Measurements from ENCODE around the gene ZNF180. TPM values are rescaled to one million over a fixed set of nuclear protein-coding genes. Genes with fewer than 3 reads are reported as not detected.
"Not testable (repeated sequence)": the region's sequence is repeated elsewhere in the genome, so short reads cannot be mapped to it uniquely, and the experiment has no call there.

The ZNF180 gene
- total and polyA plus RNA-seq, 4 experiments from 2014 or later: 5.2 to 18.0 (median 13.9) TPM

GRCh38 chr19:44498988-44499387, 1.3 kb downstream of the ZNF180 start:
- Mint-ChIP-seq H3K36me3 (peaks cover 64 to 70% of the 10 kb centered on the region in 2 donors), H3K27me3 (peaks cover 0 to 4% of the 10 kb centered on the region in 2 donors), H3K9me3 (peaks cover 9 to 88% (median 62%) of the 10 kb centered on the region in 8 donors), H3K4me1 (peaks cover 16 to 46% (median 34%) of the 10 kb centered on the region in 4 donors), H3K4me3 (peak overlapping the region; percentile 94 to 97 (median 96)), H3K27ac (peak overlapping the region in 2 of 7 donors; percentile 42 to 86)
- Histone ChIP-seq H3K27me3 (ENCODE audit: insufficient read depth, low read length) (no peaks in the 10 kb centered on the region), H3K9me3 (ENCODE audit: control insufficient read depth in 1 of 2, low read length in 2 of 2) (peaks cover 5 to 39% of the 10 kb centered on the region in 2 donors), H3K4me1 (ENCODE audit: insufficient read depth, low read length) (peaks cover 25% of the 10 kb centered on the region), H3K36me3 (ENCODE audit: insufficient read depth, low read length) (peaks cover 23% of the 10 kb centered on the region), H3K4me3 (ENCODE audit: low read length in 2 of 2) (peak overlapping the region; percentile 17 to 89), H3K27ac (ENCODE audit: low read depth, low read length) (no peak overlapping the region)
- intact Hi-C loops (cut with micrococcal nuclease): no loop called here
- ChIA-PET CTCF (ENCODE audit: partially characterized antibody) (interaction anchor here (1.4 kb wide), 1 partner anchor 830 kb away, joined by 3 read pairs; no protein-coding TSS in a partner anchor), POLR2A (ENCODE audit: partially characterized antibody) (interaction anchor here (1.0 kb wide), 1 partner anchor 334 kb away, joined by 3 read pairs; the partner anchor contains the start of gene ZNF226)
- no peak for DNase-seq

- Histone ChIP-seq H3K36me3 (ENCODE audit: insufficient read depth, low read length) (peaks cover 43% of the 10 kb centered on the region), H3K9me3 (ENCODE audit: control insufficient read depth in 1 of 2, low read length in 2 of 2) (peaks cover 13 to 61% of the 10 kb centered on the region in 2 donors), H3K4me1 (ENCODE audit: insufficient read depth, low read length) (peaks cover 25% of the 10 kb centered on the region), H3K27me3 (ENCODE audit: insufficient read depth, low read length) (no peaks in the 10 kb centered on the region), H3K27ac (ENCODE audit: low read depth, low read length) (no peak overlapping the region), H3K4me3 (ENCODE audit: low read length in 2 of 2) (no peak overlapping the region)
- peak overlapping the region in 3 of 8 donors; percentile 29 to 53 (median 40) for H3K4me3 Mint-ChIP-seq
- no peak for DNase-seq
- H3K4me1 Mint-ChIP-seq: peaks cover 16 to 52% (median 34%) of the 10 kb centered on the region in 4 donors
- peak overlapping the region in 1 of 7 donors; percentile 57 for H3K27ac Mint-ChIP-seq
- H3K36me3 Mint-ChIP-seq: peaks cover 84 to 89% of the 10 kb centered on the region in 2 donors
- intact Hi-C loops (cut with micrococcal nuclease): no loop called here
- H3K27me3 Mint-ChIP-seq: no peaks in the 10 kb centered on the region
- peaks cover 11 to 94% (median 73%) of the 10 kb centered on the region in 8 donors for H3K9me3 Mint-ChIP-seq
- ChIA-PET CTCF (ENCODE audit: partially characterized antibody) (no interaction called here), POLR2A (ENCODE audit: partially characterized antibody) (no interaction called here)
Measured at GRCh38 chr19:44496711-44497110, 3.6 kb downstream of the ZNF180 start.

GRCh38 chr19:44476559-44477408, 23.5 kb downstream of the ZNF180 start:
- Mint-ChIP-seq H3K4me3 (peak overlapping the region in 3 of 8 donors; percentile 5 to 34 (median 18)), H3K4me1 (no peaks in the 10 kb centered on the region)
- DNase-seq: peak in 3 of 5 donors; percentile 12 to 18 (median 16)

GRCh38 chr19:44468730-44469129, 31.6 kb downstream of the ZNF180 start:
- intact Hi-C loops (cut with micrococcal nuclease); H3K27me3 ChIP-seq (ENCODE audit: insufficient read depth, low read length); H3K27ac ChIP-seq (ENCODE audit: low read depth, low read length); CTCF ChIA-PET (ENCODE audit: partially characterized antibody); H3K27me3 Mint-ChIP-seq; H3K27ac Mint-ChIP-seq; DNase-seq; H3K36me3 ChIP-seq (ENCODE audit: insufficient read depth, low read length); H3K4me3 ChIP-seq (ENCODE audit: low read length in 2 of 2); POLR2A ChIA-PET (ENCODE audit: partially characterized antibody); H3K4me1 Mint-ChIP-seq; H3K4me1 ChIP-seq (ENCODE audit: insufficient read depth, low read length): not testable (repeated sequence)
- H3K9me3 ChIP-seq (ENCODE audit: control insufficient read depth in 1 of 2, low read length in 2 of 2): peaks cover 0 to 59% of the 10 kb centered on the region in 2 donors
- Mint-ChIP-seq H3K36me3 (peaks cover 26 to 54% of the 10 kb centered on the region in 2 donors), H3K9me3 (peaks cover 3 to 100% (median 95%) of the 10 kb centered on the region in 8 donors), H3K4me3 (peak overlapping the region in 2 of 8 donors; percentile 6 to 47)

More at GRCh38 chr19:44476559-44477408, 23.5 kb downstream of the ZNF180 start:
- H3K4me3 ChIP-seq (ENCODE audit: low read length in 2 of 2): peak overlapping the region in 1 of 2 donors; percentile 1
- no peak overlapping the region for H3K27ac ChIP-seq (ENCODE audit: low read depth, low read length)
- no peaks in the 10 kb centered on the region for H3K4me1 ChIP-seq (ENCODE audit: insufficient read depth, low read length)
- intact Hi-C loops (cut with micrococcal nuclease): no loop called here
- peak overlapping the region in 2 of 7 donors; percentile 35 to 73 for H3K27ac Mint-ChIP-seq
- peaks cover 46% of the 10 kb centered on the region for H3K36me3 ChIP-seq (ENCODE audit: insufficient read depth, low read length)
- H3K27me3 ChIP-seq (ENCODE audit: insufficient read depth, low read length): no peaks in the 10 kb centered on the region
- ChIA-PET POLR2A (ENCODE audit: partially characterized antibody) (no interaction called here), CTCF (ENCODE audit: partially characterized antibody) (no interaction called here)
- peaks cover 80 to 83% of the 10 kb centered on the region in 2 donors for H3K36me3 Mint-ChIP-seq
- peaks cover 40 to 95% of the 10 kb centered on the region in 2 donors for H3K9me3 ChIP-seq (ENCODE audit: control insufficient read depth in 1 of 2, low read length in 2 of 2)
- H3K27me3 Mint-ChIP-seq: no peaks in the 10 kb centered on the region
- H3K9me3 Mint-ChIP-seq: peaks cover 0 to 100% (median 96%) of the 10 kb centered on the region in 8 donors

- H3K27me3 Mint-ChIP-seq; CTCF ChIA-PET (ENCODE audit: partially characterized antibody); H3K27me3 ChIP-seq (ENCODE audit: insufficient read depth, low read length); POLR2A ChIA-PET (ENCODE audit: partially characterized antibody); H3K27ac ChIP-seq (ENCODE audit: low read depth, low read length); H3K4me1 ChIP-seq (ENCODE audit: insufficient read depth, low read length); H3K27ac Mint-ChIP-seq; DNase-seq; H3K4me3 ChIP-seq (ENCODE audit: low read length in 2 of 2); H3K36me3 ChIP-seq (ENCODE audit: insufficient read depth, low read length); H3K4me1 Mint-ChIP-seq; intact Hi-C loops (cut with micrococcal nuclease): not testable (repeated sequence)
- H3K36me3 Mint-ChIP-seq: peaks cover 3 to 28% of the 10 kb centered on the region in 2 donors
- peak overlapping the region in 1 of 8 donors; percentile 4 for H3K4me3 Mint-ChIP-seq
- peaks cover 0 to 24% of the 10 kb centered on the region in 2 donors for H3K9me3 ChIP-seq (ENCODE audit: control insufficient read depth in 1 of 2, low read length in 2 of 2)
- H3K9me3 Mint-ChIP-seq: peaks cover 4 to 71% (median 62%) of the 10 kb centered on the region in 8 donors
Measured at GRCh38 chr19:44462600-44463286, 37.6 kb downstream of the ZNF180 start.

GRCh38 chr19:44456016-44456415, 44.3 kb downstream of the ZNF180 start:
- H3K27ac ChIP-seq (ENCODE audit: low read depth, low read length); H3K27ac Mint-ChIP-seq; POLR2A ChIA-PET (ENCODE audit: partially characterized antibody); H3K36me3 ChIP-seq (ENCODE audit: insufficient read depth, low read length); DNase-seq; H3K4me1 Mint-ChIP-seq; H3K27me3 ChIP-seq (ENCODE audit: insufficient read depth, low read length); H3K4me3 ChIP-seq (ENCODE audit: low read length in 2 of 2); H3K4me3 Mint-ChIP-seq; H3K4me1 ChIP-seq (ENCODE audit: insufficient read depth, low read length); CTCF ChIA-PET (ENCODE audit: partially characterized antibody); H3K27me3 Mint-ChIP-seq; intact Hi-C loops (cut with micrococcal nuclease): not testable (repeated sequence)
- H3K9me3 Mint-ChIP-seq: peaks cover 0 to 56% (median 39%) of the 10 kb centered on the region in 8 donors
- H3K36me3 Mint-ChIP-seq: peaks cover 23 to 32% of the 10 kb centered on the region in 2 donors
- peaks cover 0 to 17% of the 10 kb centered on the region in 2 donors for H3K9me3 ChIP-seq (ENCODE audit: control insufficient read depth in 1 of 2, low read length in 2 of 2)

GRCh38 chr19:44455100-44455499, 45.2 kb downstream of the ZNF180 start:
- Mint-ChIP-seq H3K36me3 (peaks cover 26 to 34% of the 10 kb centered on the region in 2 donors), H3K4me3 (no peak overlapping the region), H3K4me1 (no peaks in the 10 kb centered on the region), H3K27ac (peak overlapping the region in 1 of 7 donors; percentile 30), H3K27me3 (peaks cover 0 to 6% of the 10 kb centered on the region in 2 donors), H3K9me3 (peaks cover 3 to 62% (median 45%) of the 10 kb centered on the region in 8 donors)
- no peak overlapping the region for H3K27ac ChIP-seq (ENCODE audit: low read depth, low read length)
- intact Hi-C loops (cut with micrococcal nuclease): no loop called here
- H3K4me1 ChIP-seq (ENCODE audit: insufficient read depth, low read length): no peaks in the 10 kb centered on the region
- CTCF ChIA-PET (ENCODE audit: partially characterized antibody): no interaction called here
- no peaks in the 10 kb centered on the region for H3K27me3 ChIP-seq (ENCODE audit: insufficient read depth, low read length)
- peaks cover 0 to 16% of the 10 kb centered on the region in 2 donors for H3K9me3 ChIP-seq (ENCODE audit: control insufficient read depth in 1 of 2, low read length in 2 of 2)
- DNase-seq: no peak
- POLR2A ChIA-PET (ENCODE audit: partially characterized antibody): no interaction called here
- H3K36me3 ChIP-seq (ENCODE audit: insufficient read depth, low read length): no peaks in the 10 kb centered on the region
- H3K4me3 ChIP-seq (ENCODE audit: low read length in 2 of 2): no peak overlapping the region
